Transverse colon (tissue), 4 donors: ENCODE data around the gene CTRL.

ENCODE experiments used
- EP300 ChIP-seq: sonication (generic); formaldehyde crosslinking; IDR thresholded peaks from one replicate; pipeline ENCODE4 v1.6.1; 2017; ENCODE audit warnings: antibody characterized with exemption, low read depth
- POLR2A ChIP-seq: fragments of 450-650 bp; IDR thresholded peaks from one replicate; pipeline ENCODE4 v1.6.1; 2016; ENCODE audit warnings: antibody characterized with exemption, mild to moderate bottlenecking, moderate library complexity
- POLR2AphosphoS5 ChIP-seq, 3 donors: sonication (generic); formaldehyde crosslinking; IDR thresholded peaks; one replicate each; pipeline ENCODE4 v1.6.1; 2016; ENCODE audit warnings: antibody characterized with exemption in 3 of 3
- TF ChIP-seq, protein P1 (sequence below), 5 experiments: fragments of 200-600 bp in 3 of 5; fragments of 450-650 bp in 2 of 5; sonication (generic) in 3 of 5; IDR thresholded peaks; 1 replicate in 2 of 5; 2 replicates in 3 of 5; pipeline ENCODE4 v1.5.1; 2016 to 2017; ENCODE audit warnings: antibody characterized with exemption in 5 of 5, inconsistent platforms in 3 of 5, mild to moderate bottlenecking in 2 of 5, moderate library complexity in 1 of 5

DNA sequence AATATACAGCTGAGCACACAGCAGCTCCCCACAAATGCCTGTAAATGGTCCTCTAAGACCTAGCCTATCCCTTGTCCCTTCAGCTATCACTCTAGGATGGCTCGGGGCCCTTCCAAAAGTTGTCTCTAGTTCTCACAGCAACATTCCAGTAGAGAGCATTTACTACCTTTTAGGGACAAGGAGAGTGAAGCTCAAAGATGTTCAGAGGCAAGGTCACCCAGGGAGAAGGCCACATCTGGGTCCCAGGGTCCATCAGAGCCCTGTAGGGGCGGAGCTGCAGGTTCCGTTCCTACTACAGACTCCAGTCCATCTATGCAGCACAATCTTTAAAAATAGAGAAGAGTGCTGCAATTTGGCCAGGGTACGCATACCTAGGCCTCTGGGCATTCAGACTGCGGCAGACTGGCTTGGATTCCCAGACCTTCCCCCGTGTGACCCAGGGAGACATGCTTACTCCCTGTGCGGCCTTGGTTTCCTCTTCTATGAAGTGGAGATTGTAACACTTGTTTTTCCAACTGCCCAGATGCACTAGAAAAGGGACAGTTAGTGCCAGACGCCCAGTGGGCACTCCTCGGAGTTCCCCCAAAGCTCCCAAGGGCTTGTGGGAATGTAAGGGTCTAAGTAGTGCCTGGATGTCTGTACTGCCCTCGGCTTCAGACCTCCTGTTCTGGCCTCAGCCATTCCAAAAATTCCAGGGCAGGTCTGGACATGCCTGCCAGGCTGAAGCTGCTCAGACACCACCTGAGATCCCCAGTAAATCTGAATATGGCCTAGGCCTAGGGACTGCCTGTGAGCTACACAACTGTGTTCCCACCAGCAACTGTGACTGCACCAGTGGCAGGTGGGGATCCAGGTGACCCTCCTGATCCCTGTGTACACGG, 34.2 kb upstream of the CTRL start:
- TF ChIP-seq, protein P1, sequence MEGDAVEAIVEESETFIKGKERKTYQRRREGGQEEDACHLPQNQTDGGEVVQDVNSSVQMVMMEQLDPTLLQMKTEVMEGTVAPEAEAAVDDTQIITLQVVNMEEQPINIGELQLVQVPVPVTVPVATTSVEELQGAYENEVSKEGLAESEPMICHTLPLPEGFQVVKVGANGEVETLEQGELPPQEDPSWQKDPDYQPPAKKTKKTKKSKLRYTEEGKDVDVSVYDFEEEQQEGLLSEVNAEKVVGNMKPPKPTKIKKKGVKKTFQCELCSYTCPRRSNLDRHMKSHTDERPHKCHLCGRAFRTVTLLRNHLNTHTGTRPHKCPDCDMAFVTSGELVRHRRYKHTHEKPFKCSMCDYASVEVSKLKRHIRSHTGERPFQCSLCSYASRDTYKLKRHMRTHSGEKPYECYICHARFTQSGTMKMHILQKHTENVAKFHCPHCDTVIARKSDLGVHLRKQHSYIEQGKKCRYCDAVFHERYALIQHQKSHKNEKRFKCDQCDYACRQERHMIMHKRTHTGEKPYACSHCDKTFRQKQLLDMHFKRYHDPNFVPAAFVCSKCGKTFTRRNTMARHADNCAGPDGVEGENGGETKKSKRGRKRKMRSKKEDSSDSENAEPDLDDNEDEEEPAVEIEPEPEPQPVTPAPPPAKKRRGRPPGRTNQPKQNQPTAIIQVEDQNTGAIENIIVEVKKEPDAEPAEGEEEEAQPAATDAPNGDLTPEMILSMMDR (IDR thresholded peaks at IDR 0.05) = no peak
- no peak for TF ChIP-seq POLR2AphosphoS5 (IDR thresholded peaks at IDR 0.05)
- no peak for TF ChIP-seq POLR2A
- no peak for TF ChIP-seq EP300
